Dermis blood vessel endothelial cell (primary cell): Measurements from ENCODE around the gene XXYLT1. TPM values are rescaled to one million over a fixed set of nuclear protein-coding genes. Genes with fewer than 3 reads are reported as not detected.
A peak's percentile ranks its signal among the peaks of the same experiment; 100 is the strongest.

Experiments
- DNase-seq: peaks from one replicate; pipeline ENCODE4 v3.0.0; 2010
- total RNA-seq: library from RNA; depleted of rRNA; stranded (reverse); fragments of >200 nt; gene quantifications from 2 replicates; pipeline ENCODE4 v1.2.3, GENCODE V29; 2014

XXYLT1 gene
- total RNA-seq, 1 donor from 2014 or later: 35.7 TPM

GRCh38 chr3:195150181-195151118 is 120.5 kb downstream of the XXYLT1 start:
- DNase-seq: peak; percentile 99

GRCh38 chr3:195149292-195150030 is 121.5 kb downstream of the XXYLT1 start:
- DNase-seq: peak; percentile 39

- peak; percentile 67 for DNase-seq
These were observed 122.4 kb downstream of the XXYLT1 start for GRCh38 chr3:195148549-195148948.

GRCh38 chr3:195147649-195148080 is 123.3 kb downstream of the XXYLT1 start:
- DNase-seq: peak; percentile 91

- DNase-seq: no peak
These were observed 124.8 kb downstream of the XXYLT1 start for GRCh38 chr3:195146131-195146530.

- DNase-seq: no peak
These were observed 125.4 kb downstream of the XXYLT1 start for GRCh38 chr3:195145579-195145978.

- DNase-seq: no peak
These were observed 127.7 kb downstream of the XXYLT1 start for GRCh38 chr3:195143221-195143620.

GRCh38 chr3:195142519-195142918 is 128.4 kb downstream of the XXYLT1 start:
- DNase-seq: no peak

- DNase-seq: peak; percentile 83
These were observed 129.9 kb downstream of the XXYLT1 start for GRCh38 chr3:195140816-195141793.

GRCh38 chr3:195140410-195140809 is 130.5 kb downstream of the XXYLT1 start:
- no peak for DNase-seq

- no peak for DNase-seq
These were observed 131.1 kb downstream of the XXYLT1 start for GRCh38 chr3:195139876-195140240.

- no peak for DNase-seq
These were observed 131.7 kb downstream of the XXYLT1 start for GRCh38 chr3:195139091-195139875.

GRCh38 chr3:195137638-195138588 is 133.0 kb downstream of the XXYLT1 start:
- no peak for DNase-seq

- DNase-seq: peak; percentile 43
These were observed 135.0 kb downstream of the XXYLT1 start for GRCh38 chr3:195135917-195136316.

- DNase-seq: no peak
These were observed 136.5 kb downstream of the XXYLT1 start for GRCh38 chr3:195134431-195134830.

- no peak for DNase-seq
These were observed 137.5 kb downstream of the XXYLT1 start for GRCh38 chr3:195133462-195133861.

- no peak for DNase-seq
These were observed 137.9 kb downstream of the XXYLT1 start for GRCh38 chr3:195133013-195133412.

GRCh38 chr3:195131176-195131575 is 139.8 kb downstream of the XXYLT1 start:
- no peak for DNase-seq

- DNase-seq: peak; percentile 30
These were observed 141.1 kb downstream of the XXYLT1 start for GRCh38 chr3:195129644-195130492.
